ENCODE results near the gene ASTL. TPM values are rescaled to one million over a fixed set of nuclear protein-coding genes. Genes with fewer than 3 reads are reported as not detected.

The ASTL gene
- total RNA-seq, 1 experiment from 2014 or later: 0.34 TPM

GRCh38 chr2:96151595-96152303 lies 13.4 kb upstream of the ASTL start:
- H2AFZ ChIP-seq (ENCODE audit: low read depth, low read length, poor library complexity, severe bottlenecking): no peak overlapping the region
- RAD21 ChIA-PET (ENCODE audit: low non-redundant PET in 1 of 2, low total read pairs in 2 of 2, uncharacterized antibody in 2 of 2, unreplicated experiment in 2 of 2): no interaction called here
- H3K27ac ChIP-seq (ENCODE audit: low read depth, low read length): no peak overlapping the region
- ATAC-seq (no peak), DNase-seq (ENCODE audit: low read depth, low spot score) (no peak)
- H4K20me1 ChIP-seq (ENCODE audit: insufficient read depth): no peaks in the 10 kb centered on the region
- no peaks in the 10 kb centered on the region for H3K9me2 ChIP-seq (ENCODE audit: insufficient read depth)
- H3K4me1 ChIP-seq (ENCODE audit: control insufficient read depth in 1 of 2, insufficient read depth in 2 of 2, low read length in 2 of 2): peaks cover 11 to 24% of the 10 kb centered on the region in 2 experiments; a peak in 3 of 4 replicates
- POLR2A ChIA-PET: no interaction called here
- no peaks in the 10 kb centered on the region for H3K27me3 ChIP-seq (ENCODE audit: insufficient read depth, low read length)
- TF ChIP-seq SIN3A (IDR thresholded peaks at IDR 0.05; ENCODE audit: low read depth) (no peak), SP1 (IDR thresholded peaks at IDR 0.05; ENCODE audit: low read depth) (no peak), CEBPB (IDR thresholded peaks at IDR 0.05; ENCODE audit: low read depth) (no peak), EZH2phosphoT487 (IDR thresholded peaks at IDR 0.05; ENCODE audit: borderline replicate concordance) (no peak), ZFX (IDR thresholded peaks at IDR 0.05) (no peak), JUND (IDR thresholded peaks at IDR 0.05) (no peak), ELF1 (IDR thresholded peaks at IDR 0.05; ENCODE audit: borderline replicate concordance, low read depth) (no peak), RAD21 (IDR thresholded peaks at IDR 0.05; ENCODE audit: low read depth) (no peak), POLR2A (IDR thresholded peaks at IDR 0.05; ENCODE audit: borderline replicate concordance, extremely low read depth, insufficient read depth, insufficient read length) (no peak), SRF (IDR thresholded peaks at IDR 0.05; ENCODE audit: low read depth) (no peak), CBX3 (IDR thresholded peaks at IDR 0.05; ENCODE audit: low read depth) (no peak), TCF7L2 (IDR thresholded peaks at IDR 0.05; ENCODE audit: borderline replicate concordance, extremely low read depth, insufficient read depth, insufficient read length) (no peak), REST (IDR thresholded peaks at IDR 0.05; ENCODE audit: low read depth) (no peak), EZH2 (IDR thresholded peaks at IDR 0.05) (no peak), ZBTB33 (IDR thresholded peaks at IDR 0.05; ENCODE audit: extremely low read depth, insufficient replicate concordance, low read length) (no peak), MAX (IDR thresholded peaks at IDR 0.05) (no peak), YY1 (IDR thresholded peaks at IDR 0.05; ENCODE audit: extremely low read depth, insufficient replicate concordance, low read depth, low read length) (no peak), FOSL1 (IDR thresholded peaks at IDR 0.05; ENCODE audit: low read depth) (no peak)
- BruUV-seq (replicated peaks): no TSS peak
- intact Hi-C loops (cut with micrococcal nuclease): no loop called here
- no peak overlapping the region for H3K9ac ChIP-seq (ENCODE audit: low read length)
- CTCF ChIA-PET: no interaction called here
- no peak overlapping the region for H3K4me3 ChIP-seq (replicated peaks in 1 of 2; ENCODE audit: low read depth in 1 of 2, low read length in 2 of 2)
- H3K36me3 ChIP-seq (ENCODE audit: control insufficient read depth in 1 of 2, insufficient read depth in 2 of 2, low read length in 2 of 2): no peaks in the 10 kb centered on the region
- H3K9me3 ChIP-seq (ENCODE audit: control insufficient read depth in 1 of 2, insufficient read depth in 1 of 2, low read depth in 1 of 2, low read length in 2 of 2): no peaks in the 10 kb centered on the region
- H3K4me2 ChIP-seq (ENCODE audit: low read length): no peak overlapping the region
- H3K79me2 ChIP-seq (ENCODE audit: insufficient read depth, low read length): no peaks in the 10 kb centered on the region
